DMS79 treated with DMSO at 0.1 percent for 48 hours (cell line): Measurements from ENCODE around the gene OMP.

Experiments used
- DNase-seq: peaks from one replicate; lab custom pipeline; 2025; lab: John Stamatoyannopoulos, UW

OMP gene

DNA sequence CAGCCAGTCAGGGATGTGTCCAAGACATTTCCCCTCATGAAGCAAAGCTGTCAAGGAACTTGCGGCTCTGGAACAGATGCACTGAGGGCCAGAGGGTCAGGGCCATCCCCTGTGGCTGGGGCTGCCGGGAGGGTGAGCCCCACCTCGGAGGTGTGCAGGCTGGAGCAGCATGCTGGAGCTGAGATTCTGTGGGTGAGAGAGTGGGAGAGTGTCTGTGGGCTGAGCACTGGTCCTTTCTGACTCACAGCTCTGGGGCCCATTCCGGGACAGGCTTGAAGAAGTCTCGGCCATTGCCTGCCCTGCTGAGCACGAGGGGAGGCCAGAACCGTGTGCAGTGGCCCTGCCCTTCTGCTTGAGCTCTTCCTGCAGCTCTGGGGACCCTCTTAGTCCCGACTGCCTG lies 2.1 kb downstream of the OMP start:
- no peak for DNase-seq

DNA sequence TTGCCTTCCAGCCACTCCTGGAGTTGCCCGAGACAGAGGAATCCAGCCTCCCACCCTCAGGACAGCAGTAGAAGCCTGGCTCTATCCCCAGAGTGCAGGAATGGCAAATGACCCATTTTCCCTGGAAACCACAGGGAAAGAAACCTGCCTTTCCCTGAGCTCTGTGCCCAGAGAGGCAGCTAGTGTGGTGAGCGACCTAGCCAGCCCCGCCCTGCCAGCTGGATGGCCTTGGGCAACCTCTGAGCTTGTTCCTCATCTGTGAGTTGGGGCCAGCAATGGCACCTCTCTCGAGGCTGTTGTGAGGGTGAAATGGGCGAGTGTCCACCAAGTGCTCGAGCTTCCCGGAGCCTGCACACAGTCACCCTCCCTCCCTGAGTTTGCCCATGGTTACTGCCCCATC lies 3.7 kb downstream of the OMP start:
- DNase-seq: no peak

DNA sequence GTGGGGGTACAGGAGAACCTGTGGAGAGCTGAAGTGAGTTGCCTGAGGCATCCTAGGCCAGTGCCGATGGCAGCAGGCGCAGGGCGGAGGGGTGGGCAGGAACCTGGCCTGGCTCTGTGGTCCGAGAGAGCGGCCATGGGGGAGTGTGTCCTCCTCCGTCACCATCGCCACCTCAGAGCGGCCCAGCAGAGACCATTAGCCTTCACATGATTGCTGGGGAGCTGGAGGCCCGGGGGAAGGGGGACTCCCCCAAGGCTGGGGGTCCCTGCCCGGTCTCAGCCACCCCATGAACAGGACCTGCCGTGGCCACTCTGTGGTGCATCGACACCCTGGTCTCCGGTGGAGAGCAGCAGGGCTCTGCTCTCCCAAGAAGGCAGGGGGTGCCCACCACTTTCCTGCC lies 4.1 kb downstream of the OMP start:
- no peak for DNase-seq

DNA sequence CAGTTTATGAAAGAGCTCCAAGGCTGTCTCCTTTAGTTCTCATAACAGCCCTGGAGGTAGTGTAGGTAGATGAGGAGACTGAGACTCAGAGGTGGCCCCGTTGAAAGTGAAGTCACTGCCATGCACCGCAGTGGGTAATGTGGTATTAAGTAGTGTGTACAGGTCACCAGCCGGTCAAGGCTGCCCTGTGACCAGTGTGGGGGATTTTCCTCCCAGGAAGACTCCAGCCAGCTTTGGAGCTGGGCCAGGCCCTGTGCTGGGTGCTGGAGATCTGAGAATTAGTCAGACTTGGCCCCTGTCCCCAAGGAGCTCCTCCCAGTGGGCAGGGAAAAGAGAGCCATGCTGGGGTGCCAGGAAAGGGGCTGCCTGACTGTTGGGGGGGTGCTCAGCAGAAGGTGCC lies 5.3 kb downstream of the OMP start:
- peak; percentile 39 for DNase-seq

DNA sequence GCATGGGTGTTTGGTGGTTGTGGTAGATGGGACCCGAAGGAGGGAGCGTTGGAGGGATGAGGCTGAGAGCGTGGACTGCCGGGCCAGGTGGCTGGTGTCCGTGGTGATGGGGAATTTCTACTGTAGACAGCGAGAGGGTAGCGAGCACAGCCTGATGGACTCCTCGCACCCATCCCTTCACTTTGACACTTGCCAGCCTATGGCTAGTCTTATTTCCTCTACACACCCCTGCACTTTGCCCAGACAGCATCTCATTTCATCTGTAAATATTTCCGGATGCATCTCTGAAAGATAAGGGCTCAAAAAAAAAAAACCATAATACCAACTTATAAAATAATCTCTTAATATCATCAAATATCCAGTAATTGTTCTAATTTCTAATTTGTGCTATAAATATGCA lies 5.8 kb downstream of the OMP start:
- peak; percentile 43 for DNase-seq

DNA sequence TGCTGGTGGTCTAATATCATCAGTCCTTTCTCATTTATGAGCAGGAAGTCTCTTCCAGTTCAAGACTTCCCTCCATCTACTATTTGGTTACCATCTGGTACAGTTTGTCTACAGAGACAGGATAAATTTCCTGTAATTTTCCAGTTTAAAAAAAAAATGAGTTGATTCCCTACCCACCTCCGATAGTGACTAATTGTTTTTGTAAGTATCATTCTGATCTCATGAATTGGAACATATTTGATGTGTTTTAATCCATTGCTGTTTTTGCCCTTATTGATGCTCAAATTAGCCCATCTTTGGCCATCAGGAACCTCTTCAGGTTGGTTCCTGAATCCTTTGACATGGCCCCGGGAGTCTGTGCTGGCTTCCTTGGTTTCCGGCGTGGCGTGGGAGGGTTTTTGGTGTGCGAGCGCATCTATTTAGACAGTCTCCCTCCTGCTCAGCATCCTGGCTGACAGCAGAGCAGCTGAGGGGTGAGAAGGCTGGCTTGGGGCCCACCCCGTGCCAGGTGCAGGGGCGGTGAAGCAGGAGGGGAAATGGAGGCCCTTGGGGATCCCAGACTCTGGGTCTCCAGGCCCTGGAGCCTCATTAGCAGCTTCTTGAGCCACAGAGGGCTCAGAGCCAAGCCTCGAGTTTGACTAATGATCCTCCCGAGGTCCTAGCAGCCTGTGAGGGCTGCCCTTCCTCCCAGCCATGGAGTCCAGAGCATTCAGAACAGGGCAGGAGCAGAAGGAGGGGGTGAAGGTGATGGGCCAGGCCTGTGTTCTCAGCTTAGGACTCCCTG lies 6.8 kb downstream of the OMP start:
- DNase-seq: peak; percentile 94

DNA sequence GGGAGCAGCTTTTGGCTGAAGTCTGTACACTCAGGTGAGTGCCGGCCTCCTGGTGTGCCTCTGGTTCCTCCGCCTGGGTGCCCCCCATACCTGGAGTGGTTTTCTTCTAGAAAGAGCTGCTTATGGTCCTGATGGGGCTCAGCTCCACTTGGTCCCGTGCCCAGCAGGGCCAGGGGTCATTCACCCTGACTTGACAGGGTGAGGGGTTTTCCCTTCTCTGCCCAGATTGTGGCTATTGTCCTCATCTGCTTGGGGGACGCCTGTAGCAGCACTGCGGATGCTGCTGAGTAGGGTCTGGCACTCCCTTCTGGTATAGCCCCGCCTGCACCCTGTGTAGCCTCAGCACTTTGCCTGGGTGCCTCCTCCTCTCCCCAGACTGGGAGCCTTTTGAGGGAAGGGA lies 8.2 kb downstream of the OMP start:
- DNase-seq: no peak

DNA sequence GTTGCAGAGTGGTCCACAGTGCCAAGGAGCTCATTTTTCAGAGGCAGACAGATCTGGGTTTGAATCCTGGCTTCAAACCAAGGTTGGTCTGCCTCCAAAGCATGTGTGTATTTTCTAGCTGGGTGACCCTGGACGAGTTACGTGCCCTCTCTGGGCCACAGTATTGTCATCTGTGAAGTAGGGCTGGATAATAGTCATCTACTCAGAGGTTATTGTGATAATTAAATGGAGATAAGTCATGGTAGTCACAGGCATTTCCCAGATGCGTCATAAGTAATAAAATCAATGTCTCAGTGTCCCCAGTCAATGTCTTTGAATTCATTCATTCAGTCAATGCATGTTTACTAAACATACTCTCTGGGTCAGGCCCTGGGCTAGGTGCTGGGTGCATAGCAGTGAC lies 8.6 kb downstream of the OMP start:
- DNase-seq: no peak

DNA sequence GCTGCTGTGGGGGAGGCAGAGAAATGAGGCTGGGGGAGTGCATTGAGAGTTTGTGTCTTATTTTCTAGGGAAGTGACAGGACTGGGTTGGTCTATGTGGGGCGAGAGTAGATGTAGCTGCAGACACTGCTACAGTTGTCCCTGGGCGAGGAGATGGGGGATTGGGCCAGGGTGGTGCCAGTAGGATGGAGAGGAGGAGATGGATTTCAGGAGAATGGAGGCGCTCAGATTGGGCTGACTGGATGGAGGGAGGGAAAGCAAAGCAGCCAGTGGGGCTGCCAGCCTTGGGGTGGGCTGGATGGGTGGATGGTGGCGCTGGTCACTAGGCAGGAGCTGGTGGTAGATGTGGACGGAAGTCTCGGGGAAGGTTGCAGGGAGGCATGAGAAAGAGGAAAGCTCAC lies 9.3 kb downstream of the OMP start:
- no peak for DNase-seq

DNA sequence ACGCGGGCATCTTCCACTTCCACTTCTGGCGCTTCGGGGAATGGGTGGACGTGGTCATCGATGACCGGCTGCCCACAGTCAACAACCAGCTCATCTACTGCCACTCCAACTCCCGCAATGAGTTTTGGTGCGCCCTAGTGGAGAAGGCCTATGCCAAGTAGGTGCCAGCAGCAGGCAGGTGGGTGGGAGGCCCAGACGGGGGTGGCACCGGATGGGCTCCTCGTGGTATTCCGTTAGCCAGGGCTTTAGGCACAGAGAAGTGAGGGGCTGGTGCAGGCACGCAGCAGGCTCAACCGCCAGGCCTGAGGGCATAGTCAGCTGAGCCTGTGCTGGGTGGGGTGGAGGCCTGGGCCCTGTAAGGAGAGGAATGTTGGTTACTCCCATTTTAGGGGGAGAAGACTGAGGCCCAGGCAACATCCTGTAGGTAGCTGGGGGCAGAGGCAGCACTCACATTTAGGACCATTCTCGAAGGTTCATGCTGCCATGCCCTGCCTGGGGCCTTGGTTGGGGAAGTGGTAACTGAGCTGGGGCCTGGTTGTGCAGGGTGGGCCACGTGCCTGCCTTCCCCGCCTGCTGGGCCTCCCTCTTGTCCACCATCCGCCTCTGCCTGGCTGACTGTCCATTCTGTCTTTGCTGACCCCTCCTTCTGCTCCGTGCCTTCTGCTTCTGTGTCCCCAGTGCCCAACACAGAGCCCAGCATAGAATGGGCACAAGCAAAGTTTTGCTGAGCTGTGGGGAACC lies 10.2 kb downstream of the OMP start:
- no peak for DNase-seq

DNA sequence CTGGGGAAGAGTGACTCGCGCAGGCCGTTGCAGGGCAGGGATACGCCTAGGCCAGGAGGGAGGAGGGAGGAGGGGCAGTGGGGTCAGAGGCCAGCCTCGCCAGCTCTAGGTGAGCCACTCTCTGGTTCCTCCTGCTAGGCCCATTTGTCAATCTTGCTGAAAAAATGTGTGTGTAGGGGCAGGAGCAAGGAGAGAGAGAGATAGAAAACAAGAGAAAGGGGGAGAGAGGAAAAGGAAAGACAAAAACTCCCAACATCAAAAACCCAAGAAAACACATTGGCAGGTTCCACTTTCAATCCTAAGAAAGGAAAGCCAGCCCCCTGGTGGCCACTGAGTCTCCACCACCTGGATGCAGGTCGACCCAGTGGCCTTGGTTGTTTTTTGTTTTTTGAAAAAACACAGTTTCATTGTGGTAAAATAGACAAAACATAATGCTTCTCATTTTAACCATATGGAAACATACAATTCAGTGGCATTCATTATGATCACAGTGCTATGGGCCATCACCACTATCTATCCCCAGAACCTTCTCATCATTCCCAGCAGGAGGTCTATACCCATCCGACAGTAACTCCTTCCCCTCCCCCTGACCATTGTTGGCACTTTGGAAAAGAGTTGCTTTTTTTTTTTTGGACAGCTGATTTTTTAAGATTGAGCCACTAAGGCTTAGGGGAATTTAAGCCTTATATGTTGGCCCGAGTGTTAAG lies 10.9 kb downstream of the OMP start:
- DNase-seq: peak; percentile 46

DNA sequence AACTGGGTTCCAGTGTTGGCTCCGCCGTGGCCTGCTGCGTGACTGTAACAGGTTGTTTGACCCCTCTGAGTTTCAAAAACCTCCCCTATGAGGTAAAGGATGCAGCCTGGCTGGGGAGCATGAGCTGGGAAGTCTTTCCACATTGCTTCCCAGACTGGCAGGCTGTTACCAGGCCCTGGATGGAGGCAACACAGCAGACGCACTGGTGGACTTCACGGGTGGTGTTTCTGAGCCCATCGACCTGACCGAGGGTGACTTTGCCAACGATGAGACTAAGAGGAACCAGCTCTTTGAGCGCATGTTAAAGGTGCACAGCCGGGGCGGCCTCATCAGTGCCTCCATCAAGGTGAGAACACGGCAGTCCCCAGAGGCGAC lies 11.4 kb downstream of the OMP start:
- DNase-seq: no peak

DNA sequence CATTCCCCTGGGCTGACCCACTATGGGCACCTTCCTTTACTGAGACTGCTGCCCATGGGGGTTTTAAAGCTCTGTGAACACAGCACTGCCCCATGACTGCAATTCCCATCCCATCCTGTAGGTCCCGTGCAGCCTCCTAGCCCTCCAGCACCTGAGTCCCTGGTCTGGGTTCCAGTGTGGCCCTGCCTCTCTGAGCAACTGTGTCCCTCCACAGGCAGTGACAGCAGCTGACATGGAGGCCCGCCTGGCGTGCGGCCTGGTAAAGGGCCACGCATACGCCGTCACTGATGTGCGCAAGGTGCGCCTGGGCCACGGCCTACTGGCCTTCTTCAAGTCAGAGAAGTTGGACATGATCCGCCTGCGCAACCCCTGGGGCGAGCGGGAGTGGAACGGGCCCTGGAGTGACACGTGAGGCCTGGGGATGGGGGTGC lies 12.6 kb downstream of the OMP start:
- no peak for DNase-seq

DNA sequence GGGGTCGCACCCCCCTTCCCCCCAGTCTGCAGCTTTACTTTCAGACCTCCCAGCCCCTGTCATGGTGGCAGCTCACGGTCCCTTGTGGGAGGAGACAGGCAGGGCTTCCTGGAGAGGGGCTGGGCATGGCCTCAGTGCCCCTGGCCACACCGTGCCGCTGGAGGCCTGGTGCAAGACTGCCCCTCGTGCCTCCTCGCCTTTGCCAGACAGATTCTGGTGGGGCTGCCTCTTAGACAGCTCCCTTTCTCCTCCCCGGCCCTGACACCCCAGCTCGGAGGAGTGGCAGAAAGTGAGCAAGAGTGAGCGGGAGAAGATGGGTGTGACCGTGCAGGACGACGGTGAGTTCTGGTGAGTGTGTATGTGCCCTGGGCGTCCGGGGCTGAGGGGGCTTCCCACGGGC lies 13.3 kb downstream of the OMP start:
- DNase-seq: no peak

DNA sequence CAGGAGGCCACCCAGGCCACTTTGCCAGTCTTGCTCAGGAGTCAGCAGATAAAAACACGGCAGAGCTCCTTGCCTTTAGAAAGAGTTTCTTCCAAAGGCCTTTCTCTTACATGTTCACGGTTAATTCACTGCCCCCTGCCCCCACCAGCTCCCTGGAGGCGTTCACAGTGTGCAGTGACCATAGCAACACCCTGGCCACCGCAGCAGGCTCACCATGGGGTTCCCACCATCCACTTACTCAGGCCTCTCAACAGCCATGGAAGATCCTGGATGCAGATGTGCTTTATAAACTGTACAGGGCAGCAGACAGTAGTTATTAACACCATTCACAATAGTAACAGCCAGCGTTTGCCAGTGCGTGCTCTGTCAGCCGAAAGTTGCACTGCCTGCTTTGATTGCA lies 14.9 kb downstream of the OMP start:
- peak; percentile 24 for DNase-seq

DNA sequence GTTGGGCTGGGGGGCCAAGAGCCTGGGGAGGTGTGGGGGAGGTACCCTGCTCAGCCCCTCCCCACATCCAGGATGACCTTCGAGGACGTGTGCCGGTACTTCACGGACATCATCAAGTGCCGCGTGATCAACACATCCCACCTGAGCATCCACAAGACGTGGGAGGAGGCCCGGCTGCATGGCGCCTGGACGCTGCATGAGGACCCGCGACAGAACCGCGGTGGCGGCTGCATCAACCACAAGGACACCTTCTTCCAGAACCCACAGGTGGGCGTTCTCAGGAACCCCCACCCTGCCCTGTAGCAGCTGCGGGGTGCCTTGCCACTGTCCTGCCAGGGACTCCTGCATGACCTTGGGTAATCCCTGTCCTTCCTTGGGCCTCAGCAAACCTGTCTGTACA lies 15.4 kb downstream of the OMP start:
- DNase-seq: no peak

DNA sequence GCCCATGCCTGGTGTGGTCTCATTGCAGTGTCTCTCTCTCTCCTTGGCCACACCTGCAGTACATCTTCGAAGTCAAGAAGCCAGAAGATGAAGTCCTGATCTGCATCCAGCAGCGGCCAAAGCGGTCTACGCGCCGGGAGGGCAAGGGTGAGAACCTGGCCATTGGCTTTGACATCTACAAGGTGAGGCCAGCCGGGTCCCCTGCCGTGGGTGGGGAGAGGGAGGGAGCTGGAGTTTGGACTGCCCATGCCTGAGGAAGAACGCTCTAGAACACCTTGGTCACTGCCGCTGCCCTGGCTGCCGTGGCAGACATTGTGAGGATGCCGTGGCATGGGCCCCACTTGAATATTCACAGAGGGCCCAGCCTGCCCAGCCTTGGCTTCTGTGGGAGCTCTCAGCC lies 16.3 kb downstream of the OMP start:
- DNase-seq: no peak

DNA sequence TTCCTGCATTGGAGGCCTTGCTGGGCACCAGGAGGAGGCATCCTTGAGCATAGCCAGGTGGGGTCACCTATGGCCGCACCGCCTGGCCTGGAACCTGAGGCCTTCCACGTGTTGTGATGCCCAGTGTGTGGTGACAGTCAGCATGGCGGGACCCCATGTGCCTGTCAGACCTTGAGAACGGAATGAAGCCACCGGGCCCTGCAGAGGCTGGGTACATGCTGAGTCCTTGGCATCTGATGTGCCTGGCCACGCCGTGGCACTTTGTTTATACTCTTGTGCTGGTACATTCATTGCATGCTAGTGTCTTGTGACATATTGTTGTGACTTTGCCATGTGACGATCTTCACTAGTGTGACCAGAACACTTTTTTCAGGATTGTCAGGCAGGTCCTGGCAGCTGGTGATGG lies 16.9 kb downstream of the OMP start:
- DNase-seq: no peak

DNA sequence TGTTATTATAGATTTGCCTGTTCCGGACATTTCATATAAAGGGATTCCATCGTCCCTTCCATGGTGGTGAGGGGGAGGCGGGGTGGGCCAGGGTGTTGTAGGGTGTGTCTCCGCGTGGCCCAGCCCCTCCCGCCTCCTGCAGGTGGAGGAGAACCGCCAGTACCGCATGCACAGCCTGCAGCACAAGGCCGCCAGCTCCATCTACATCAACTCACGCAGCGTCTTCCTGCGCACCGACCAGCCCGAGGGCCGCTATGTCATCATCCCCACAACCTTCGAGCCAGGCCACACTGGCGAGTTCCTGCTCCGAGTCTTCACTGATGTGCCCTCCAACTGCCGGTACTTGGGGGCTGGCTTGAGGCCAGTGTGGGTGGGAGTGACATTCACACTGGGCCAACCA lies 17.9 kb downstream of the OMP start:
- DNase-seq: no peak

DNA sequence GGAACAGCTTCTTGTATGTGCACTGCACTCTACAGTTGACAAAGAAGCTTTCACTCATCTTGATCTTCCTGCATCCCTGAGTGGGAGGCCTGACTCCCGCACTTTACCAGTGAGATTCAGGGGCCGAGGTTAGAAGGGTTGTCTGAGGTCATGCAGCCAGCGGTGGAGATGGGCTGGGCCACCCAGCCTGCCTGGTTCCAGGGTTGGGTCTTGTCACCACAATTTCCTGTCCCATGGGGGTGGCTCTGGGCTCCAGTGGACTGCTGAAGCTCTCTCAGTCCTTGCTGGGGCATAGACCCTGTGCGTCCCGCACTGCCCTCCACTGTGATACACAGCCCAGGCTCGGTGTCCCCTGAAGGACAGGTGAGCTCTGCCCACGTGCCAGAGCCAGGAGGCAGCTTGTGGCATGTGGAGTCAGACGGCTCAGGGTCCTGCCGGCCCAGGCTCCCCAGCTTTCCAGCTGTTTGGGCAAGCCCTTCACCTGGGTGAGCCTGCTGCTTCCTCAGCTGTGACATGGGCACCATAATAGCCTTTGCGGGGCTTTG lies 18.5 kb downstream of the OMP start:
- DNase-seq: no peak

DNA sequence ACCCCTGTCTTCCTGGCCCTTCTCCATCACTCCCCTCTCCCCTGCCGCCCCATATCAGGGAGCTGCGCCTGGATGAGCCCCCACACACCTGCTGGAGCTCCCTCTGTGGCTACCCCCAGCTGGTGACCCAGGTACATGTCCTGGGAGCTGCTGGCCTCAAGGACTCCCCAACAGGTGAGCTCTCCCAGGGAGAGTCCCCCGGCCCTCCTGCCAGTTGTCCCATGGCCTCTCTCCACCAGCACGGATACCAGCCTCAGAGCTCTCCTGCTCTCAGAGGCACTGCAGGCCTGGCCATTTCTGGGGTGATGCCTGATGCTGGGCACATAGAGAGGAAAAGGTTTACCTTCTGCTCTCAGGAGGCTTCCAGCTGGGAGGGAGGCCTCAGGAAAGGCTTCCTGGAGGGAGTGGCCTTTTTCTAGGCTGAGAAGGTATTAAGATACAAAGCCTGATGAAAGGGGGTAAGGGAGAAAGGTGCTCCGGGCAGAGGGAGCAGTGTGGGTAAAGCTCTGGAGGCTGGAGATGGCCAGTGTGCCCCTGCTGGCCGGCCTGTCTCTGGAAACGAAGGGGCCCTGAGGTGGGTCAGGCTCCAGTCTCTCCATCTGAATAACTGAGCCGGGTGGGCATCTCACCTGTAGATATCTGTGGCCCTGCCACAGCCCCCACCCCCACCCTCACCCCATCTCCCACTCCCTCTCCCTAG lies 19.4 kb downstream of the OMP start:
- no peak for DNase-seq

DNA sequence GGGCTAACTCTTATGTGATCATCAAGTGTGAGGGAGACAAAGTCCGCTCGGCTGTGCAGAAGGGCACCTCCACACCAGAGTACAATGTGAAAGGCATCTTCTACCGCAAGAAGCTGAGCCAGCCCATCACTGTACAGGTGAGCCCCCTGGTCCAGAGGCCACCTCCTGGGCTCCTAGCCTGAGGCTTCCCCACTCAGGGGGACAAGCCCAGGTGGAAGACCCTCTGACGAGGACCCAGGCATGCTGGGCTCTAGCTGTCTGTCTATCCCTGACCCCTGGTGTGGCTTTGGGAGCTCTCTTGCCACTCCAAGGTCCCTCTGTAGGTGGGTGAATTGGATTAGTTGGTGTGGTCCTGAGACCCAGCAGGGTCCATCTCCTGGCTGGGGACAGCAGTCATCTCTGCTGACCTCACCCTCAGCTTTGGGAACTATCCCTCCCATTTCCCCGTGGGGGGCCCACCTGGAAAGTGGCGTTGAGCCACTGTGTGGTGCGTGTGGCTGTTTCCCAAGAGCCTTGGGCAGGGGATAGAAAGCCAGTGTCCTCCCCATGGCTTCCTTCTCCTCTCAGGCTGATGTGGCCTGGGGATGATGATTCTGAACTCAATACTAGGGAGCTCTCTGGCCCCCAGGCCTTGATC lies 20.1 kb downstream of the OMP start:
- DNase-seq: no peak
